Measurements from ENCODE around the gene CACNB1.

Gene CACNB1

DNA sequence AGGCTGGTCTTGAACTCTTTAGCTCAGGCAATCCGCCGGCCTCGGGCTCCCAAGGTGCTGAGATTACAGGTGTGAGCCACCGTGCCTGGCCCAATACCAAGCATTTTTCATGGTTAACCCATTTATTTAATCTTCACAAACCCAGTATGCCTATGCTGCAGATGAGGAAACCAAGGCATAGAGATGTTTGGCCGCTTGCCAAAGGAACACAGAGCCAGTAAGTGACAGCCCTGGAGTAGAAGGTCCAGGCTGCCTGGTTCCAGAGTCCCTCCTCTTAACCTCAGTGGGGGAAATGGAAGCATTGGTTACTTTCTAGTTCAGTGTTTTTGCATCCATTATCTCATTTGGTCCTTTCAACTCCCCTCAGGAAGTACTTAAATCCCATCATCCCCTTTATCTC lies 16.2 kb downstream of the CACNB1 start:
- TF ChIP-seq CTCF (IDR thresholded peaks at IDR 0.05; ENCODE audit: low read depth, low read length): no peak

DNA sequence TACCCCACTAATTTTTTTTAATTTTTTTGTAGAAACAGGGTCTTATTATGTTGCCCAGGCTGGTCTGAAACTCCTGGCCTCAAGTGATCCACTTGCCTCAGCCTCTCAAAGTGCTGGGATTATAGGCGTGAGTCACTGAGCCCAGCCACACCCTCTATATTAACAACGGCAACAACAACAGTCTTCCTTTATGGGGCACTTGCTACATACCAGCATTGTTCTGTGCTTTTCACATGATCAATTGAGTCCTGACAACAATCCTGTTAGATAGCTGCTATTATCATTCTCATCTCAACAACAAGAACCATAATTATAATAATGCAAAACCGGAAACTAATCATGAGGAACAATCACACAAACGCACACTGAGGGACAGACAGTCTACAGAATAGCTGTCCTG lies 18.9 kb downstream of the CACNB1 start:
- DNase-seq (ENCODE audit: extremely low read depth, low read depth): no peak
- TF ChIP-seq CTCF (IDR thresholded peaks at IDR 0.05; ENCODE audit: low read depth, low read length): no peak

More for the DNA sequence above, 16.2 kb downstream of the CACNB1 start:
- DNase-seq (ENCODE audit: extremely low read depth, low read depth): no peak

GRCh38 chr17:39177256-39177655 lies 20.2 kb downstream of the CACNB1 start:
- no peak for DNase-seq (ENCODE audit: extremely low read depth, low read depth)
- no peak for TF ChIP-seq CTCF (IDR thresholded peaks at IDR 0.05; ENCODE audit: low read depth, low read length)

- TF ChIP-seq CTCF (IDR thresholded peaks at IDR 0.05; ENCODE audit: low read depth, low read length): no peak
- DNase-seq (ENCODE audit: extremely low read depth, low read depth): no peak
Observed at GRCh38 chr17:39175695-39176093, 21.8 kb downstream of the CACNB1 start.

DNA sequence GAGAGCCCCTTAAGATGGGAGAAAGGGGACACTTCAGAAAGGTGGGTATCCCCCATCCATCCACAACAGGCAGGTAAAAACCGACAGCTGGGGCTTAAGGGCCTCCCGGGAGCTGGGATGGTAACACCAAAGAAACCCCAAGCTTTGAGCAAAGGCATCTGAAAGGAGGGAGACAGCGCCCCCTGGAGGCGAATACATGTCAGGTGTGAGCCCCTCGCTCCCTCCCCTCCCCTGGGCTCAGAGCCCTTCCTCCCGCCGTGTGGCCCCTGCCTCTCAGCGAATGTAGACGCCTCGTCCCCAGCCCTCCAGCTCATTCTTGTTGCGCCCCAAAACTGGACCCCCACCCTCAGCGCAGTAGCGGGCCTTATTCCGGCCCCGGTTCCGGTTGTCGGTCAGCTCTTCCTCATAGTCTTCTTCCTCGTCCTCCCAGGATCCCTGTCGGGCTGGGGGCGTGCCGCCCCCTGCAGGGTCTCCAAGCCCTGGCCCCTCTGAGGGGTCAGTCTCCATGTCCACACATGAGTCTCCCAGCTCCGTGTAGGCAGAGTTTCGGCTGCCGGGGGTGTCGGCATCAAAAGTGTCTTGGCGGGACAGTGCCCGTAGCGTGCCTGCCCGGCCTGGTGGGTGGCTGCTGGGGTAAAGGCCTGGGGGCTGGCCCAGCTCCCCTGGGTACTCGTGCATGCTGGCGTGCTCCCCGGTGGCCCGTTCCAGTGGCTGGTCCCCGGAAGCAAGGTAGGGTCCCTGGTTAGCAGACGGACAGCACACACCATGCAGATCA lies 22.4 kb downstream of the CACNB1 start:
- TF ChIP-seq CTCF (IDR thresholded peaks at IDR 0.05; ENCODE audit: low read depth, low read length): peak; percentile 79
- no peak for DNase-seq (ENCODE audit: extremely low read depth, low read depth)

- TF ChIP-seq CTCF (IDR thresholded peaks at IDR 0.05; ENCODE audit: low read depth, low read length): no peak
- no peak for DNase-seq (ENCODE audit: extremely low read depth, low read depth)
Observed at GRCh38 chr17:39173526-39174274, 23.8 kb downstream of the CACNB1 start.

DNA sequence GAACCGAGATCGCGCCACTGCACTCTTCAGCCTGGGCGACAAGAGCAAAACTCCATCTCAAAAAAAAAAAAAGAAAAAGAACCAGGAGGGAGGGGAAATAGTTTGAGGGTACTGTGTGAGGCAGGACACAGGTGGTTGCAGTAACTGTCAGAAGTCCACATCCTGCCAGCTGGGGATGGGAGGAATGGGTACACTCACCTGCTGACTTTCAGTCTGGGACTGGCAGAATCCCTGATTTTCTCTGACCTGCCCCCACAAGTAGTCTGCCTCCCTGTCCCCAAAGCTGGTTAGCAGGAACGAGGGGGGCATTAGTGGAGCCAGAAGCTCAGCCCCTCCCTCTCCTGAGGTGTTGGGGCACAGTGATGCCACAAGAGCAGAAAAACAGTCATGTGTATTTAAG lies 24.4 kb downstream of the CACNB1 start:
- no peak for DNase-seq (ENCODE audit: extremely low read depth, low read depth)
- TF ChIP-seq CTCF (IDR thresholded peaks at IDR 0.05; ENCODE audit: low read depth, low read length): no peak
